ENCODE results near the gene ATAD3B. TPM values are rescaled to one million over a fixed set of nuclear protein-coding genes. Genes with fewer than 3 reads are reported as not detected.

ATAD3B gene
- total RNA-seq, 4 donors from 2014 or later = 5.4 to 23.6 (median 11.2) TPM

GRCh38 chr1:1529936-1530335, 58.4 kb downstream of the ATAD3B start:
- no peak for TF ChIP-seq CTCF (IDR thresholded peaks at IDR 0.05; ENCODE audit: low read depth)

GRCh38 chr1:1531947-1532346, 60.4 kb downstream of the ATAD3B start:
- TF ChIP-seq CTCF (IDR thresholded peaks at IDR 0.05; ENCODE audit: low read depth) = no peak

GRCh38 chr1:1534401-1535154, 63.0 kb downstream of the ATAD3B start:
- no peak for TF ChIP-seq CTCF (IDR thresholded peaks at IDR 0.05; ENCODE audit: low read depth)

- no peak for TF ChIP-seq CTCF (IDR thresholded peaks at IDR 0.05; ENCODE audit: low read depth)
Observed at GRCh38 chr1:1535201-1536018, 63.8 kb downstream of the ATAD3B start.

GRCh38 chr1:1536019-1536937, 64.7 kb downstream of the ATAD3B start:
- no peak for TF ChIP-seq CTCF (IDR thresholded peaks at IDR 0.05; ENCODE audit: low read depth)

- no peak for TF ChIP-seq CTCF (IDR thresholded peaks at IDR 0.05; ENCODE audit: low read depth)
Observed at GRCh38 chr1:1536938-1537546, 65.5 kb downstream of the ATAD3B start.

Data from subcutaneous adipose tissue (tissue), 4 donors.